T-helper 2 cell treated with Interferon-gamma antibody and Interleukin-4, amounts not matched to agents 100 ng/mL and 5 ng/mL, for 36 hours (primary cell): ENCODE results near the gene ITGA11. TPM values are rescaled to one million over a fixed set of nuclear protein-coding genes. Genes with fewer than 3 reads are reported as not detected.

Experiments used
- intact Hi-C: fragments of 100-400 bp; cut with micrococcal nuclease; formaldehyde crosslinking; loops from one replicate; pipeline ENCODE4 v1.15.1; 2023
- total RNA-seq: library from RNA; stranded (reverse); gene quantifications from 2 replicates; pipeline ENCODE4 v1.2.3, GENCODE V29; 2022

Gene ITGA11
- total RNA-seq, 1 donor from 2014 or later: 0.64 TPM

- intact Hi-C loops: no loop called here
These were observed 41.8 kb downstream of the ITGA11 start for GRCh38 chr15:68389936-68390817.

GRCh38 chr15:68389041-68389930, 42.7 kb downstream of the ITGA11 start:
- intact Hi-C loops: no loop called here

DNA sequence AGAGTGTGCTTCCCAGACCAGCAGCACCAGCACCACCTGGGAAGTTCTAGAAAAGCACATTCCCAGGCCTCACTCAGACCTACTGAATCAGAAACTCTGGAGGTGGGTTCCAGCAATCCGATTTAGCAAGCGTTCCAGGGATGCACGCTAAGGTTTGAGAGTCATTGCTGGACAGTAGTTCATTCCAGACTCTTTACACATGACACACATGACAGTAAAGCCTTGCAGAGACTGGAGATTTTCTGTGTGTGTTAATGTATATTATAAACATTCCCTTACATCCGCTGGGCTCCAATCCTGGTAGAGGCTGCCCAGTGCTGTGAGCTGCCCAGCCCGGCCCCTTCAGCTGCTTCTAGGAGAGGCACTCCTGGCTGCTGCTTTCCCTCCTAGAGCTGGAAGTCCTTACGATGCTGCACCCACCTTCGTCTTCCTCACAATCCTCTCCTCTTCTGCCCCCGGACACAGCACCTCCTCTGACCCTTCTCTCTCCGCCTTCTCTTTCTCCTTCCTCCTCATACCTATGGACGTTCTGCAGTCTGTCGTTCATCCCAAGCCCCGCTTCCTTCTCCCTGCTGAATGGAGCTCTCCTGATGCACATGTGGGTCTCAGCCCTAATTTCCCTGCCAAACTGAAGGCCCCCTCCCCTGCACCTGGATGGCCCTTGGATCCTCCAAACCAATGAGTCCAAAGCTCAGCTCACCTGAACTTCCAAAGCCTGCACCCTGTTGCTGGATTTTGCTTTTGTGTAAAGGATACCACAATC, 44.4 kb downstream of the ITGA11 start:
- intact Hi-C loops: no loop called here

- intact Hi-C loops: no loop called here
These were observed 45.2 kb downstream of the ITGA11 start for GRCh38 chr15:68386587-68387288.

GRCh38 chr15:68385671-68386586, 46.0 kb downstream of the ITGA11 start:
- intact Hi-C loops: no loop called here

- intact Hi-C loops: no loop called here
These were observed 46.8 kb downstream of the ITGA11 start for GRCh38 chr15:68385240-68385561.

- intact Hi-C loops: no loop called here
These were observed 47.3 kb downstream of the ITGA11 start for GRCh38 chr15:68384451-68385239.

DNA sequence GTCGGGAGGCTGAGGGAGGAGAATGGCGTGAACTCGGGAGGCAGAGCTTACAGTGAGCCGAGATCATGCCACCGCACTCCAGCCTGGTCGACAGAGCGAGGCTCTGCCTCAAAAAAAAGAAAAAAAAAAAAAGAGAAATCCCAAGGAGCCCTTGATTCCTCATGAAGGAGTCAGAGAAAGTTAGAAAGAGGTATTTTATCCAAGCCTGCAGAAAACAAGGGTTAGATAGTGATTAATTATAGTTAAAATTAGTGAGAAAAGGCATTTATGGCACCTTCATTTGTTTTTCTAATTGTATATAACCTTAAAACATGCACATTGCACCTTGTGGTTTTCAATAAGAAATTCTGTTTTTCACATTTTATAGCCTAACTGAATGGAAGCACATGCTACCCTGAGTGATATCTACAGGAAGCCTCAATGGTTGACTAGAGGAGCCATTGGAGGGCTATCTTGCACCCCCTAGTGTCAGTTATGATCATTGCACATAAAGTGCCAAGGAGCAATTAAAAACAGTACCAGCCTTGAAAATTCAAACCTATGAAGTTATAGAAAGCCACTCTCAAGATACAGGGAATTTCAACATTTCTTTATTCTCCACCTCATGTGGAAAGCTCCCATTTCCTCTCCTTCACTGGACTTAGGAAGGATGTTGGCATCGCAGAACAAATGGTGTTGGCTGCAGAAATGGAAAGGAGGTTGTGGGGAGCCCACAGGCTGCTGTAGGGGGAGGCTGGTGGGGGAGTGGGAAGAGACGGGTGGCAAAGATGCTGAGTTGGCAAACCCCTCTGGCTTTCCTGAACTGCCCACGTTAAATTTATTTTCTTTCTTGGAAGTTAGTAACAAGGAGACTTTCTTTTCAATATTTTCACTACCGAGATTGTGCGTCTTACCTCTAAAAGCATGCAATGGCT, 48.5 kb downstream of the ITGA11 start:
- intact Hi-C loops: loop anchor here (1.0 kb wide), 3 partner anchors 77 to 130 kb away; no protein-coding TSS in a partner anchor

GRCh38 chr15:68382286-68383007, 49.5 kb downstream of the ITGA11 start:
- intact Hi-C loops: loop anchor here (1.0 kb wide), 3 partner anchors 76 to 129 kb away; no protein-coding TSS in a partner anchor

DNA sequence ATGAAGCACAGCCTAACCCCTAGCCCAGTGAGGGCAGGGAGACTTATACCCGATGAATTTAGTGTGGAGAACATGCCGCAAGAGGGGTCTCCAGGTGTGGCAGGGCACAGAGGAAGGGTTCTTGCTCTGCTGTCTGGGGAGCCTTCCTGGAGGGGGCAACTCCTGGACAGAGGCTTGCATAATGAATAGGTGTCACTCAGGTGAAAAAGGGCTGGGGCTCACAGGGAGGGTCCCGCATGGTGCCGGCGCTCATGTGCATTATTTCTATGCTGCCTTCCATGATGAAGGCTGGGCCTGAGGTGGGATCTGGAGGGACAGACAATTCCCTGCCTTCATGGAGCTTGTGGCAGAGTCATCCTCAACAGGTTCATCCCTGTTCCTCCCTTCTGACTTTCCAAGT, 51.5 kb downstream of the ITGA11 start:
- intact Hi-C loops: no loop called here

GRCh38 chr15:68379759-68380290, 52.1 kb downstream of the ITGA11 start:
- intact Hi-C loops: no loop called here

GRCh38 chr15:68379058-68379758, 52.8 kb downstream of the ITGA11 start:
- intact Hi-C loops: no loop called here

- intact Hi-C loops: no loop called here
These were observed 53.4 kb downstream of the ITGA11 start for GRCh38 chr15:68378595-68378994.

DNA sequence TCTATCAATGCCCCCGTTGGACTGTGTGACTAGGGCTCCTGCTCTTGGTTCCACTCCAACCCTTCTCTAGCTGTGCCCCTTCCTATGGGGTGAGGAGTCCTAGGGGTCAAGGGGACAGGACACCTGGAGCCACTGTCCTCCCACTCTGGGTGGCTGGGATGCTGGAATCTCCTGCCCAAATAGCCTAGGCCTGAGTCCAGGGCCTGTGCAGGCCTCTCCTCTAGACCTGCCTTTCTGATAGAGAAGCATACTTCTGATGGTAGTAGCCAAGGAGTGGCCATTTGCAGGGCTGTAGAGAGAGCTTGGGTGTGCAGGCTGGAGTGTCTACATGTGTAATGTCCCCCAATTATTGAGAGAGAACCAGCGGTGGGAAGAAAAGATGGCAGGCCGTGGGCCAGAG, 54.2 kb downstream of the ITGA11 start:
- intact Hi-C loops: no loop called here

DNA sequence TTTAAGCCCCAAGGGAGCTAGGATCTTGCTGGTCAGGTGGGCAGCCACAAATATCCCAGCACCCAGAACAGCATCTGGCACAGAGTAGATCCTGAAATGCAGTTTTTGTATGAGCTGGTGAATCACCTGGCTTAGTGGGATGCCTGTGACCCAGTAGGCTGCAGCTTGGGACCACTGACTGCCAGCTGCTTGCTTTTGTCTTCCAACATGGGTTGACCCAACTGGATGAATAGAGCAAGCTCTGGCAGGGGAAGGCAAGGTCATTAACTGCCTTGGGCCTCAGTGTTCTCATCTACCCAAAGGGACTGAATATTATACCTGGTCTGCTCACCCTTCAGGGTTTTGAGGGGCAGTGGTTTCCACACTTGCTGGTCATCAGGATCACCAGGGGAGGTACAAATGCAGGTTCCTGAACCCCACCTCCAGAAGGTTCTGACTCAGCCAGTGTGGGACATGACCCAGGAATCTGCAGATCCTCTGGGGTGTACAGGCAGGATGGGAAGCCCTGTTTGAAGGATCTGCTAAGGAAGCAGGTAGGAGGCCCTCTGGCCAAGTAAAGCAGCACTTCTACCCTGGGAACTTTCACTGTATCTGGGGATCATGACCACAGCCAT, 55.4 kb downstream of the ITGA11 start:
- intact Hi-C loops: no loop called here

DNA sequence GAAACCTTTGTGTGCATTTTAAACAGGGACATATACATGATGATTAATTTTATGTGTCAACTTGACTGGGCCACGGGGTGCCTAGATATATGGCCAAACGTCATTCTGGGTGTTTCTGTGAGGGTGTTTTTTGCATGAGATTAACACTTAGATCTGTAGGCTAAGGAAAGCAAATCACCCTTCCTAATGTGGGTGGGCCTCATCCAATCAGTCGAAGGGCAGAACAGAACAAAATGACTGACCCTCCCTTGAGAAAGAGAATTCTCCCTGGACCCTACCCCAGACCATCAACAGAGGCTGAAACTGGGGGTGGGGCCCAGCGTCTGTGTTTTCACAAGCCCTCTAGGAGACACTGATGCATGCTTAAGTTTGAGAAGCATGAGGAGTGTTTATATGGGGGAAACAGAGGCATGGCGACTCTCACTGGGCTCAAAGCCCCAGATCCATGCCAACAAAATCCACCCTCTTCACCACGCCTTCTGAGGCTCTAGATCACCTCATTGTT, 56.2 kb downstream of the ITGA11 start:
- intact Hi-C loops: no loop called here
